ENCODE data around the gene ATP6V1C2. TPM values are rescaled to one million over a fixed set of nuclear protein-coding genes. Genes with fewer than 3 reads are reported as not detected.

The ATP6V1C2 gene
- total RNA-seq (2014; rRNA removed) (0.40 TPM in 1 of 2 replicates, not detected in the other), Bru-seq, nascent RNA (percentile 11 among the genes with signal in this experiment), BruChase-seq, experiment 1, labeled RNA remaining after a 6-hour chase (percentile 14 among the genes with signal in this experiment), BruChase-seq, experiment 2, labeled RNA remaining after a 2-hour chase (percentile 11 among the genes with signal in this experiment)
- long read RNA-seq, partial matches to known transcripts = 0 of 3 reads
- long read RNA-seq, other reads (novel, unspliced or antisense) = 2 of 3 reads

GRCh38 chr2:10721396-10722251 lies at the start of gene ATP6V1C2:
ATP6V1C2 (plus strand) TSS chr2:10721630; CDS start chr2:10722850, 1,220 bp downstream.
- H3K36me3 ChIP-seq (ENCODE audit: low read depth, low read length) = no peaks in the 10 kb centered on the region
- peaks cover 44% of the 10 kb centered on the region for H3K4me1 ChIP-seq (ENCODE audit: insufficient read depth, low read length)
- peak within 1 kb of the TSS; percentile 83 for H3K4me2 ChIP-seq (ENCODE audit: low read length)
- POLR2A ChIA-PET (ENCODE audit: unreplicated experiment) = no interaction called here
- peak; percentile 40 for DNase-seq
- H3K9ac ChIP-seq (ENCODE audit: low read length) = no peak within 1 kb of the TSS
- H3K79me2 ChIP-seq (ENCODE audit: low read length) = no peaks in the 10 kb centered on the region
- H3K9me3 ChIP-seq (ENCODE audit: low read length) = no peaks in the 10 kb centered on the region
- peak within 1 kb of the TSS; percentile 63 for H2AFZ ChIP-seq (ENCODE audit: low read length)
- H3K27ac ChIP-seq (ENCODE audit: low read length) = no peak within 1 kb of the TSS
- no peaks in the 10 kb centered on the region for H4K20me1 ChIP-seq (ENCODE audit: low read length)
- TF ChIP-seq CTCF (conservative IDR thresholded peaks at IDR 0.05; ENCODE audit: low read depth, low read length) (no peak), EZH2 (IDR thresholded peaks at IDR 0.05; ENCODE audit: low read length, unreplicated experiment) (peak; percentile 80), EZH2phosphoT487 (IDR thresholded peaks at IDR 0.05; ENCODE audit: borderline replicate concordance, low read length) (peak; percentile 67; the same call in 1 of the 2 replicates)
- H3K4me3 ChIP-seq (ENCODE audit: low read length) = peak within 1 kb of the TSS; percentile 66
- intact Hi-C loops (cut with micrococcal nuclease) = no loop called here
- ATAC-seq = peak; percentile 53
- CTCF ChIA-PET = no interaction called here
- H3K9me2 ChIP-seq (replicated peaks; ENCODE audit: low read length) = no peaks in the 10 kb centered on the region
- peaks cover 6% of the 10 kb centered on the region for H3F3A ChIP-seq (ENCODE audit: low read length, unreplicated experiment)
- BruUV-seq (replicated peaks) = no TSS peak
- peaks cover 29% of the 10 kb centered on the region for H3K27me3 ChIP-seq (ENCODE audit: low read length)

GRCh38 chr2:10675131-10675530 lies 46.3 kb upstream of the ATP6V1C2 start:
- H3K4me1 ChIP-seq (ENCODE audit: insufficient read depth, low read length) = no peaks in the 10 kb centered on the region
- intact Hi-C loops (cut with micrococcal nuclease) = no loop called here
- ChIA-PET CTCF (interaction anchor here (0.6 kb wide), 1 partner anchor 267 kb away, joined by 4 read pairs; no protein-coding TSS in a partner anchor), POLR2A (ENCODE audit: unreplicated experiment) (no interaction called here)
- H3K4me3 ChIP-seq (ENCODE audit: low read length) = no peak overlapping the region
- TF ChIP-seq EZH2phosphoT487 (IDR thresholded peaks at IDR 0.05; ENCODE audit: borderline replicate concordance, low read length) (no peak), EZH2 (IDR thresholded peaks at IDR 0.05; ENCODE audit: low read length, unreplicated experiment) (no peak), CTCF (conservative IDR thresholded peaks at IDR 0.05; ENCODE audit: low read depth, low read length) (no peak)
- no peak overlapping the region for H3K9ac ChIP-seq (ENCODE audit: low read length)
- no peak for ATAC-seq
- no peak overlapping the region for H3K27ac ChIP-seq (ENCODE audit: low read length)
- no peaks in the 10 kb centered on the region for H3K9me2 ChIP-seq (replicated peaks; ENCODE audit: low read length)
- H3K9me3 ChIP-seq (ENCODE audit: low read length) = no peaks in the 10 kb centered on the region
- H3K79me2 ChIP-seq (ENCODE audit: low read length) = peaks cover 11% of the 10 kb centered on the region
- H3K27me3 ChIP-seq (ENCODE audit: low read length) = no peaks in the 10 kb centered on the region
- H2AFZ ChIP-seq (ENCODE audit: low read length) = no peak overlapping the region
- no TSS peak for BruUV-seq (replicated peaks)
- peaks cover 27% of the 10 kb centered on the region for H3K36me3 ChIP-seq (ENCODE audit: low read depth, low read length)
- H4K20me1 ChIP-seq (ENCODE audit: low read length) = no peaks in the 10 kb centered on the region
- DNase-seq = no peak
- no peaks in the 10 kb centered on the region for H3F3A ChIP-seq (ENCODE audit: low read length, unreplicated experiment)
- no peak overlapping the region for H3K4me2 ChIP-seq (ENCODE audit: low read length)
